ENCODE measurements around the gene ZCRB1. TPM values are rescaled to one million over a fixed set of nuclear protein-coding genes. Genes with fewer than 3 reads are reported as not detected.
"Not testable (repeated sequence)": the region's sequence is repeated elsewhere in the genome, so short reads cannot be mapped to it uniquely, and the experiment has no call there.

The ZCRB1 gene
- total and polyA plus RNA-seq, 12 donors: 26.1 to 79.2 (median 58.6) TPM

DNA sequence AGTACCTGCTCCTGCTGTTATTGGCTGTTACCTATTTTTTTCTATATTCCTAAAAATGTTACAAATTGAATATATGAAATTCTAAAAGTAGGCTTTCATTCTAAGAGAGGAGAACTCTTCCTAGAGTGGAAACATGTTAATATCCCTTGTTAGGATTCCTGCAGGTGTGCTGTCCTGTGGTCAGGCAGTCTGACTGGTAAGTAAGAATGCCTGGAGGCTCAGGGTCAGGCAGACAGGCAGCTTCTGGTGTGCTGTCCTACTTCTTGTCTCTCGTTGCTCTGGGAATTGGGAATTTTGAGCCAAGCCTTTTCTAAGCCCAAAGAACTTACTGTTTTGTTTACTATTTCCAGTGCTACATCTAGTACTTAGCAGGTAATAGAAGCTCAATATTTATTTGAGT, 10.4 kb upstream of the ZCRB1 start:
- Histone ChIP-seq H3K27me3 (no peaks in the 10 kb centered on the region), H3K9me3 (no peaks in the 10 kb centered on the region), H3K4me1 (peaks cover 0 to 12% (median 5%) of the 10 kb centered on the region in 9 donors), H3K27ac (no peak overlapping the region), H3K36me3 (peaks cover 0 to 36% (median 0%) of the 10 kb centered on the region in 9 donors), H3K4me3 (no peak overlapping the region)
- DNase-seq: no peak
- ATAC-seq: no peak
- intact Hi-C loops (cut with DNase I): loop anchor here in 1 of 10 donors (10.0 kb wide), 1 partner anchor 1061 kb away; no protein-coding TSS in a partner anchor
- WGBS, 2 donors: 33 to 52% methylated on average over 1 of the region's 1 CpG
- TF ChIP-seq, protein P1, sequence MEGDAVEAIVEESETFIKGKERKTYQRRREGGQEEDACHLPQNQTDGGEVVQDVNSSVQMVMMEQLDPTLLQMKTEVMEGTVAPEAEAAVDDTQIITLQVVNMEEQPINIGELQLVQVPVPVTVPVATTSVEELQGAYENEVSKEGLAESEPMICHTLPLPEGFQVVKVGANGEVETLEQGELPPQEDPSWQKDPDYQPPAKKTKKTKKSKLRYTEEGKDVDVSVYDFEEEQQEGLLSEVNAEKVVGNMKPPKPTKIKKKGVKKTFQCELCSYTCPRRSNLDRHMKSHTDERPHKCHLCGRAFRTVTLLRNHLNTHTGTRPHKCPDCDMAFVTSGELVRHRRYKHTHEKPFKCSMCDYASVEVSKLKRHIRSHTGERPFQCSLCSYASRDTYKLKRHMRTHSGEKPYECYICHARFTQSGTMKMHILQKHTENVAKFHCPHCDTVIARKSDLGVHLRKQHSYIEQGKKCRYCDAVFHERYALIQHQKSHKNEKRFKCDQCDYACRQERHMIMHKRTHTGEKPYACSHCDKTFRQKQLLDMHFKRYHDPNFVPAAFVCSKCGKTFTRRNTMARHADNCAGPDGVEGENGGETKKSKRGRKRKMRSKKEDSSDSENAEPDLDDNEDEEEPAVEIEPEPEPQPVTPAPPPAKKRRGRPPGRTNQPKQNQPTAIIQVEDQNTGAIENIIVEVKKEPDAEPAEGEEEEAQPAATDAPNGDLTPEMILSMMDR (IDR thresholded peaks at IDR 0.05): no peak

DNA sequence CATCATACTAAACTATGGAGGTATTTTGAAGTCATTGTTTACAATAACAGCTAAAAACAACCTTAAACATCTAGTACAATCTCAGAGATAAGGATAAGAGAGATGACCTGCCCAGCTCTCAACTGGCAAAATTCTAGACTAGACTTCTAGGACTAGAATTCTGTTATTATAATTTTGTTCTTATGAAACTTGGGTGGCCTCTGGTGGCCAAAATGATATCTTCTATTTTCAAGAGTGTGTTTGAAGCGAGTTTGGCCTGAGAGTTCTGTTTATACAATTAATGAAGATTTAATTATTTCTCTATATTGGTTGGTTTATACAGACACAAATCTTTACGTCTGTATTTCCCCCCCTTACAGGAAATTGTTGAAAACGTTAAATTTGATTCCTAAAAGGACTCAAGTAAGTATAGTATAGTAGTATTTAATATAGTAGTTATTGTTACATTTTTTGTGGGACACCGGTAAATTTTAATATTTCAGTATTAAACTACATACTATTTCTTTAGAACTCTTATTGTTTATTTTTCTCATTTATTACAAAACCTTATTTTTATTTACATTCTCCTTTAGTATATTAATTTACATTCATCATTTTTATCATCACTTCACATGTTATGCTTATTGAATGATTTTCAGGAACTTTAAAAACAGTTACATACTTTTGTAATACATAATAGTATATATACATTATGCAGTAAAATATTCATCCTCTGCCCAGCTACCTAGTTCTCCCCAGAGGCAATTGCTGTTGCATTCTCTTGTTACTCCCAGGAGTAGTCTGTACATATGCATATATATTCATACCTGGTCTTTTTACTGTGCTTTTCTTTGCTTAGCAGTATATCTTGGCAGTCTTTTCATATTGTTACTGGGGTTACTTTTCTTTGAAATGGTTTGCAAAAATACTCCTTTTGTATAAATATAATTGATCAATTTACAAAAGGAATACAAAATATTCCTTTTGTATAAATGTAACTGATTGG, 6.7 kb upstream of the ZCRB1 start:
- peak in 4 of 8 donors; percentile 44 to 61 (median 57) for ATAC-seq
- no peaks in the 10 kb centered on the region for H3K9me3 ChIP-seq
- TF ChIP-seq, protein P1 (IDR thresholded peaks at IDR 0.05): peak; percentile 37 to 83 (median 69)
- intact Hi-C loops (cut with DNase I): loop anchor here in 6 of 10 donors (1.0 to 10.0 kb wide), 6 partner anchors 200 to 1058 kb away; no protein-coding TSS in a partner anchor
- peak in 1 of 2 donors; percentile 42 for DNase-seq
- H3K36me3 ChIP-seq: peaks cover 0 to 21% (median 0%) of the 10 kb centered on the region in 9 donors
- H3K27me3 ChIP-seq: no peaks in the 10 kb centered on the region
- peaks cover 0 to 26% (median 12%) of the 10 kb centered on the region in 9 donors for H3K4me1 ChIP-seq
- H3K27ac ChIP-seq: no peak overlapping the region
- H3K4me3 ChIP-seq: no peak overlapping the region
- WGBS, 2 donors: 35 to 41% methylated on average over 4 of the region's 4 CpGs

DNA sequence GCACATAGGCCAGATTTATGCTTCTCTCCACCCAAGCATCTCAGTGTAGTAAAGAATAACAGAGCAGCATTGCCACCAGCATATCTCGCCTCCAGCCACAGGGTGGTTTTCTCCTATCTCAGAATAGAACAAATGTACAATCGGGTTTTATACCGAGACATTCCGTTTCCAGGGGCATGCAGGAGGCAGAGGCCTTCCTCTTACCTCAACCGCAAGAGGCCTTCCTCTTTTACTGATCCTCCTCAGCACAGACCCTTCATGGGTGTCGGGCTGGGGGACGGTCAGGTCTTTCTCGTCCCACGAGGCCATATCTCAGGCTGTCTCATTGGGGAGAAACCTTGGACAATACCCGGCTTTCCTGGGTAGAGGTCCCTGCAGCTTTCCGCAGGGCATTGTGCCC, 4.2 kb upstream of the ZCRB1 start:
- H3K4me1 ChIP-seq: peaks cover 3 to 41% (median 23%) of the 10 kb centered on the region in 9 donors
- H3K4me3 ChIP-seq, H3K36me3 ChIP-seq, ATAC-seq, H3K27ac ChIP-seq, DNase-seq, H3K9me3 ChIP-seq, H3K27me3 ChIP-seq: not testable (repeated sequence)
- 82 to 93% methylated on average over 11 of the region's 11 CpGs for WGBS, 2 donors
- intact Hi-C loops (cut with DNase I): loop anchor here in 3 of 10 donors (5.0 to 10.0 kb wide), 3 partner anchors 198 to 1055 kb away; no protein-coding TSS in a partner anchor

DNA sequence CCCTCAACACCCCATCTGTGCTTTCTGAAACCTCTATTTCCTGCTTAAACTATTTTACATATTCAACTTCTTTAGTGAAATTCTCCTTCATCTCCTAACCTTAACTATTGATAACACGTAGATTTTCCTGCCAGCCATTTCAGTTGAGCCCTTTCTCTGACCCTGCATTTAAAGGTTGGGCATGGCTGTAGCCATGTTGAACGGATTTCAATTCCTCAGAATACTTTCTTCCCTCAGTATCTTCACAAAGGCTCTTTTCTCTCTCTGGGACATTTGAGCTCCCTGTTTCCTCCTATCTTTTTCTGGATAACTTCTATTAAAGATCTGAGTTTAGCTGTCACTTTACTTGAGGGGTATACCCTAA, 1.3 kb upstream of the ZCRB1 start:
- WGBS, 2 donors: 60 to 65% methylated on average over 2 of the region's 2 CpGs
- intact Hi-C loops (cut with DNase I): loop anchor here in 9 of 10 donors (2.0 to 10.0 kb wide), 8 partner anchors 45 to 200 kb away; partner anchors contain the start of genes GXYLT1 (in 4 of the 9) and YAF2 (in 4 of the 9)
- peak overlapping the region in 2 of 10 donors; percentile 91 to 93 for H3K27ac ChIP-seq

More for the DNA sequence above, 1.3 kb upstream of the ZCRB1 start:
- H3K4me1 ChIP-seq: peaks cover 3 to 42% (median 22%) of the 10 kb centered on the region in 9 donors
- peak overlapping the region; percentile 60 to 94 (median 74) for H3K4me3 ChIP-seq
- H3K27me3 ChIP-seq: no peaks in the 10 kb centered on the region
- TF ChIP-seq, protein P1 (IDR thresholded peaks at IDR 0.05): no peak
- H3K9me3 ChIP-seq: no peaks in the 10 kb centered on the region
- H3K36me3 ChIP-seq: peaks cover 0 to 16% (median 4%) of the 10 kb centered on the region in 9 donors
- no peak for DNase-seq
- no peak for ATAC-seq

Measured in heart right ventricle (tissue), 16 donors.